GM19455 (cell line): ENCODE measurements around the gene TMPRSS11F.

Experiments used
- ATAC-seq: cut with Tn5 transposase; IDR thresholded peaks from one replicate; pipeline ENCODE4 v1.9.1; 2021; ENCODE audit not compliant: unreplicated experiment

TMPRSS11F gene

GRCh38 chr4:68079928-68080327 is 49.7 kb downstream of the TMPRSS11F start:
- ATAC-seq, result no peak

- no peak for ATAC-seq
Measured at GRCh38 chr4:68077737-68078136, 51.9 kb downstream of the TMPRSS11F start.

DNA sequence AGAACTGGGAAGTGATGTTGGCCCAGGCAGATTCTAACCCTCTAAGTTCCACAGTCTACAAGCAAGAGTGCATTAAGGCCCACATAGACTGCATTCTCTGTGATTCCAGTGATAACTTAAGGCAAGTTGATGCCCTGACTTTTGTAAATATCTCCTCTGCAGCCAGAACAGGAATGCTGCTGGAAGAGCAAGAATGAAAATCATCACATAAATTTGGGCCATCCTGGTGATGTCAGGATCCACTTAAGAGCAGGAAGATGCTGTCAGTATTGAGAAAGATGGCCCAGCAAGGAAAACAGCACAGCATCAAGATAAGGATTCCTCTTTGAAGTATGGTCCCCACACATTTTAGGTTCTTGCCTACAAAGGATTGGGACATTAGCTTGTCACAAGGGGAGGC is 52.4 kb downstream of the TMPRSS11F start:
- no peak for ATAC-seq

DNA sequence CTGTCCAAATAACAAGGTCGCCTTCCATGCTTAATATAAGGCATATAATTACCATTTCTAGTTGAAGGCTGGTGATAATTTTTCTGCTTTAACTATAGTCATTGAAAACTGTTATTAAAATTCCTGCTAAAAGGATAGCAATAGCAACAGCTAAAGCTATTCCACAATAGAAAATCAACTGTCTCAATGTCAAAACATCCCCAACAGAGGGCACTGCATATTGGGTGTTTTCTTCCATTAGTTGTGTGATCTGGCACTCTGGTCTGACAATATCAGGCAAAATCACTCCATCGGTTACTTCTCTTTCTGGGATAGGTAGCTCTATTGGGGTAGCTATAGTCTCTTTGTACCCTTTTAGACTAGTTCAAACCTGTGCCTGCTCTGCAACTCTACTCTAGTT is 53.5 kb downstream of the TMPRSS11F start:
- ATAC-seq, result no peak

GRCh38 chr4:68074397-68074796 is 55.3 kb downstream of the TMPRSS11F start:
- no peak for ATAC-seq

DNA sequence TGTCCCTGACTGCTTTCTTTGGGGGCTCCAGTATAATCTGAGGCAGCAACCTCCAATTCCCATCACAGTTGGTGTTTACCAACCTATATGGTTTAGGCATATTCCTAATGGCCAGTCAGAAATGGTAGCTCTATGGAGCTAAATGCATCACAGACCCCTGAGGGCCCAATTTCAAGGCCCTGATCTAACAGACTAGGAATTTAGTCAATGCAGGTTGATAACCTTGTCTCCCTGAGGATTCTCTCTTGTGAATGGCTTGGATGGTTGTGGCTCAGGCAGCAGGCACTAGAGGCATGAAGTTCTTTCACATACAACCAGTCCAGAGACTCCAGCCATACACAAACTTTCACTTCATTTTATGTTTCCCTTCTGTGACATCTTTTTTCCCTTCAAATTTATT is 59.4 kb downstream of the TMPRSS11F start:
- no peak for ATAC-seq

- ATAC-seq, result no peak
Measured at GRCh38 chr4:68062501-68062900, 67.2 kb downstream of the TMPRSS11F start.

DNA sequence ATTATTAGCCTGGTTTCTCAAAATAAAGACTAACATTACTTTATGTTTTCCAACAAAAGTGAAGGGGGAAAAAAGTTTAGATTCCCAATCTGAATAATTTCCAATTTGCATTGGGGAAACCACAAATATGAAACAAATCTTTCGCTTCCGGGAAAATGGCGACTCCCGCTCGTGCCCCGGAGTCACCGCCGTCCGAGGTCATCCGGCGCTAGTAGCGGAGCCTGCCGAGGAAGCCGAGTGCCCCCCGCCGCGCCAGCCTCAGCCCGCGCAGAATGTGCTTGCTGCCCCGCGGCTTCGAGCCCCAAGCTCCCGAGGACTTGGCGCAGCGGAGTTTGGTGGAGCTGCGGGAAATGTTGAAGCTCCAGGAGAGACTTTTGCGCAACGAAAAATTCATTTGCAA is 91.4 kb downstream of the TMPRSS11F start:
- ATAC-seq, result no peak

DNA sequence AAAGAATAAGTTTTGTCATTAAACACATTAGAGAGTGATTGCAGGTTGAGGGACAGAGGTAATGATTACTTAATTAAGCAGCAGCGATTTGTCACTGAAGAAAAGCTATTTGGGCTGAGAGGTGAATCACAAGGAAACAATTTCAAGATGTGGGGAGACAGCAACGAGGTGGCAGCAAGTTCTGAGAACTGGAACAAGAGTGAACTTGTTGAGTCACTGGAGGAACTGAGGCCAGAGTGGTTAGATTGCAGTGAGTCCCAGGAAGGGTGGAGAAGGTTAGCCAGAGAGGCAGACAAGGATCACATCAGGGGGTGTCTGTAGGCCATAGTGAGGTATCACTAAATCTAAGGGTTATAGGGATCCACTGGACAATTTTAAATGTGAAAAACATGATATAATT is 108.5 kb downstream of the TMPRSS11F start:
- ATAC-seq, result no peak

DNA sequence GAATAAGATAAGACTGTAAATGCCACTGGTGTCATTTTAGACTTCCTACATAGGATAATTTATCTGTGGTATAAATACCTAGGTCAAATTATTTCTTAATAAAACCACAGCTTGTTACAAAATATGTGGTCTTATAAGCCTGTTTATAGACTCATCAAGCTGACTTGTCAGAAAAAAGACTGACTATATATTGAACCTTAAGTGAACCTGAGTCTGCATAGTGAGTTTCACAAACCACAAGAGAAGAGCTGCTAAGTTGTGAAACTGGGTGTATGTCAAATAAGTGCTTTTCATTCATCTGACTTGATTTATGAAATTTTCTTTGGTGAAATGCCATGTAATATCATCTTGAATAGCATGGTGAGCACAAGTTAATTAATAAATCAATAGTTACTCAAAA is 118.0 kb downstream of the TMPRSS11F start:
- no peak for ATAC-seq
